Peyer's patch (tissue), 4 donors: ENCODE results near the gene CHSY1.

Experiments
- POLR2A ChIP-seq, 2 donors: fragments of 450-650 bp; IDR thresholded peaks; one replicate each; pipeline ENCODE4 v1.5.1; 2017; ENCODE audit warnings: antibody characterized with exemption in 2 of 2, mild to moderate bottlenecking in 2 of 2, moderate library complexity in 2 of 2
- TF ChIP-seq, protein P1 (sequence below), 6 experiments: fragments of 450-650 bp in 4 of 6; fragments of 200-600 bp in 2 of 6; sonication (generic) in 1 of 6; IDR thresholded peaks; one replicate each; pipeline ENCODE4 v1.5.1; 2017 to 2019; ENCODE audit warnings: antibody characterized with exemption in 6 of 6, mild to moderate bottlenecking in 3 of 6, moderate library complexity in 1 of 6

DNA sequence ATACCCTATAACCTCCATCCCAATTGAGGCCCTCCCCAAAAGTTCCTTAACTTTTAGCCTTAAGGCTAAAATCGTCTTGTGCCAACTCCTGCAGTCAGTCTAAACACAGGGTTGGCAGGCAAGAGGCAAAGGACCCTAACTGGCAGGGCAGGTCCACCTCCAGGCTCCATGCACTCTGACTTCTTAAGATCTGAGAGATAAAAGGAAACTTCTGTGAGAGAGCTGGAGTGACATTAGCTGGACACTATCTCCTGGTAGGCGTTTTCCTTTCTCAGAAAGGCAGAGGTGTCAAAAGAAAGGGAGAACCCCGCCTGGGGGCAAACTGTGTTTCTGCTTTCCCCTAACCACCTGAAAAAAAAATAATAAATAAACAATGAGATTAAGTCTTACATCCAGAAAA, 3.6 kb downstream of the CHSY1 start:
- TF ChIP-seq, protein P1, sequence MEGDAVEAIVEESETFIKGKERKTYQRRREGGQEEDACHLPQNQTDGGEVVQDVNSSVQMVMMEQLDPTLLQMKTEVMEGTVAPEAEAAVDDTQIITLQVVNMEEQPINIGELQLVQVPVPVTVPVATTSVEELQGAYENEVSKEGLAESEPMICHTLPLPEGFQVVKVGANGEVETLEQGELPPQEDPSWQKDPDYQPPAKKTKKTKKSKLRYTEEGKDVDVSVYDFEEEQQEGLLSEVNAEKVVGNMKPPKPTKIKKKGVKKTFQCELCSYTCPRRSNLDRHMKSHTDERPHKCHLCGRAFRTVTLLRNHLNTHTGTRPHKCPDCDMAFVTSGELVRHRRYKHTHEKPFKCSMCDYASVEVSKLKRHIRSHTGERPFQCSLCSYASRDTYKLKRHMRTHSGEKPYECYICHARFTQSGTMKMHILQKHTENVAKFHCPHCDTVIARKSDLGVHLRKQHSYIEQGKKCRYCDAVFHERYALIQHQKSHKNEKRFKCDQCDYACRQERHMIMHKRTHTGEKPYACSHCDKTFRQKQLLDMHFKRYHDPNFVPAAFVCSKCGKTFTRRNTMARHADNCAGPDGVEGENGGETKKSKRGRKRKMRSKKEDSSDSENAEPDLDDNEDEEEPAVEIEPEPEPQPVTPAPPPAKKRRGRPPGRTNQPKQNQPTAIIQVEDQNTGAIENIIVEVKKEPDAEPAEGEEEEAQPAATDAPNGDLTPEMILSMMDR (IDR thresholded peaks at IDR 0.05): no peak
- no peak for TF ChIP-seq POLR2A (IDR thresholded peaks at IDR 0.05)
